ENCODE data around the gene FGG. TPM values are rescaled to one million over a fixed set of nuclear protein-coding genes. Genes with fewer than 3 reads are reported as not detected.

The FGG gene
- total and polyA plus RNA-seq, 8 donors, result 0.20 to 3.1 (median 2.1) TPM; not detected in 3

DNA sequence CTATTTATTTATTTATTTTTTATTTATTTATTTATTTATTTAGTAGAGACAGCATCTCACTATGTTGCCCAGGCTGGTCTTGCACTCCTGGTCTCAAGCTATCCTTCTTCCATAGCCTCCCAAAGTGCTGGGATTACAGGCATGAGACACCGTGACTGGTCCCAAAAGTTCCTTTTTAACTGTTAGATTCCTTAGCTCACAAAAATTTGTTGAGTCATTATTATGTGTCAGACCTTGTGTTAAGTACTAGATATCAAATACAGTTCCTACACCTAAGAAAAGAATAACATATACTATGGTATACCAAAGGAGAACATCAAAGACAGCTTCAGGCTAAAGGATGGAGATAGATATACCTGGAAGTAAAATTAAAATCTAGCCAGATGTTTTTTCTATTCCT is 33.5 kb downstream of the FGG start:
- Histone ChIP-seq H3K36me3 (no peaks in the 10 kb centered on the region), H3K9me3 (no peaks in the 10 kb centered on the region), H3K4me3 (no peak overlapping the region), H3K27ac (no peak overlapping the region), H3K27me3 (peaks cover 0 to 8% (median 0%) of the 10 kb centered on the region in 3 donors), H3K4me1 (no peaks in the 10 kb centered on the region)
- intact Hi-C loops (cut with DNase I; ENCODE audit: low total_unique reads), result no loop called here
- DNase-seq, result no peak
- WGBS, 5 donors, result 69 to 89% (median 81%) methylated on average over 1 of the region's 1 CpG
- TF ChIP-seq EP300 (IDR thresholded peaks at IDR 0.05), result no peak
- TF ChIP-seq POLR2AphosphoS5 (IDR thresholded peaks at IDR 0.05), result no peak

- DNase-seq, result no peak
- H3K4me1 ChIP-seq, result no peaks in the 10 kb centered on the region
- TF ChIP-seq CTCF (IDR thresholded peaks at IDR 0.05) (no peak), EP300 (IDR thresholded peaks at IDR 0.05) (no peak), POLR2A (IDR thresholded peaks at IDR 0.05) (no peak), POLR2AphosphoS5 (IDR thresholded peaks at IDR 0.05) (no peak)
- no peaks in the 10 kb centered on the region for H3K36me3 ChIP-seq
- WGBS, 5 donors, result 57 to 75% (median 67%) methylated on average over 2 of the region's 2 CpGs
- peaks cover 0 to 8% (median 0%) of the 10 kb centered on the region in 3 donors for H3K27me3 ChIP-seq
- H3K27ac ChIP-seq, result no peak overlapping the region
- H3K4me3 ChIP-seq, result no peak overlapping the region
- no peaks in the 10 kb centered on the region for H3K9me3 ChIP-seq
- intact Hi-C loops (cut with DNase I; ENCODE audit: low total_unique reads), result no loop called here
These were observed 35.1 kb downstream of the FGG start for GRCh38 chr4:154577324-154577723.

DNA sequence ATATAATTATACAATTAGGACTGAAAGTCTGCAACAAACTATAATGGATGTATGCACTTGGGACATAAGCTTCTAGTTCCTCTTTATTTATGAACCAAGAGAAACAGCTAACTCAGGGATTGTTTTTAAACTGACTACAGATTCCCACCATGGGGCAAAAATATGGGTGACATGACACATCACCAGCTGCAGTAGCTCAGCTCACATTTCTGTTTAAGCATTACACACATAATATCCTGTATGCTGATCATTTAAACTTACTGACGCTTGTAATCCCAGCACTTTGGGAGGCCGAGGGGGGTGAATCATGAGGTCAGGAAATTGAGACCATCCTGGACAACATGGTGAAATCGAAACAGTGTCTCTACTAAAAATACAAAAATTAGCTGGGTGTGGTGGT is 38.1 kb downstream of the FGG start:
- no peak for DNase-seq
- intact Hi-C loops (cut with DNase I; ENCODE audit: low total_unique reads), result no loop called here
- no peak for TF ChIP-seq POLR2A (IDR thresholded peaks at IDR 0.05)
- no peak for TF ChIP-seq EP300 (IDR thresholded peaks at IDR 0.05)
- no peak for TF ChIP-seq CTCF (IDR thresholded peaks at IDR 0.05)
- TF ChIP-seq POLR2AphosphoS5 (IDR thresholded peaks at IDR 0.05), result no peak
- H3K9me3 ChIP-seq, result no peaks in the 10 kb centered on the region
- no peaks in the 10 kb centered on the region for H3K4me1 ChIP-seq
- WGBS, 5 donors, result 52 to 80% (median 71%) methylated on average over 3 of the region's 3 CpGs
- no peaks in the 10 kb centered on the region for H3K36me3 ChIP-seq
- H3K4me3 ChIP-seq, result no peak overlapping the region
- H3K27ac ChIP-seq, result no peak overlapping the region
- H3K27me3 ChIP-seq, result peaks cover 0 to 8% (median 0%) of the 10 kb centered on the region in 3 donors

DNA sequence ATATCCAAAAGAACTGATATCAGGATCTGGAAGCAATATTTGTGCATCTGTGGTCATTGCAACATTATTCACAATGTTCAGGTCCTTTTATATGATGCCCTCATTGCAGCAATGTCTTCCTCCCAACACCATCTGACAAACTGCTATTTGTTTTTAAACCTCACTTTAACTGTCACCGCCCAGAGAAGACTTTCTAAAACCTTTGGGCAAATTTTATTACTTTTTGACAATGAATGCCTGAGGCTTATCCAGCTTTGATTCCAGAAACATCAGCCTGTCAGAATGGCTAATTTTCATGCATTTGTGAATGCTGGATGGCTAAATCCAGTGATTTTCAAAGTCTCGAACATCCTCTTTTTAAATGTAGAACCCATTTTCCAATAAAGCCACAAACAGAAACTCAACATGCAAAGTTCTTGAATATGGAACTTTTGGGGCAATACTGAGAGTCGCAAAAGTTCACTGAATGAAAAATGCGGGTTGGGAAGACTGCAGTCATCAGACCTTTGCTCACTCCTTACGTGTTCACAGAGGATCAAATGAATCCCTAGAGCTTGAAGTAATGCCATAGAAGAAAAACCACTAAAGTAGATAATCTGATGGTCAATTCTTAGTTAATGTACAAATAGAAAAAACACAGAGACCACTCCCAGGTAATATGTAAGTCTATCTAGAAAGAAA is 39.1 kb downstream of the FGG start:
- no peak overlapping the region for H3K4me3 ChIP-seq
- no peaks in the 10 kb centered on the region for H3K36me3 ChIP-seq
- 67 to 90% (median 80%) methylated on average over 5 of the region's 5 CpGs for WGBS, 5 donors
- H3K27me3 ChIP-seq, result peaks cover 0 to 8% (median 0%) of the 10 kb centered on the region in 3 donors
- no peak overlapping the region for H3K27ac ChIP-seq
- DNase-seq, result no peak
- H3K9me3 ChIP-seq, result no peaks in the 10 kb centered on the region
- no peak for TF ChIP-seq POLR2A (IDR thresholded peaks at IDR 0.05)
- no peak for TF ChIP-seq POLR2AphosphoS5 (IDR thresholded peaks at IDR 0.05)
- H3K4me1 ChIP-seq, result no peaks in the 10 kb centered on the region
- intact Hi-C loops (cut with DNase I; ENCODE audit: low total_unique reads), result no loop called here

DNA sequence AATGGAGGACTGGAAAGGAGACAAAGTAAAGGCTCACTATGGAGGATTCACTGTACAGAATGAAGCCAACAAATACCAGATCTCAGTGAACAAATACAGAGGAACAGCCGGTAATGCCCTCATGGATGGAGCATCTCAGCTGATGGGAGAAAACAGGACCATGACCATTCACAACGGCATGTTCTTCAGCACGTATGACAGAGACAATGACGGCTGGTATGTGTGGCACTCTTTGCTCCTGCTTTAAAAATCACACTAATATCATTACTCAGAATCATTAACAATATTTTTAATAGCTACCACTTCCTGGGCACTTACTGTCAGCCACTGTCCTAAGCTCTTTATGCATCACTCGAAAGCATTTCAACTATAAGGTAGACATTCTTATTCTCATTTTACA is 42.9 kb downstream of the FGG start:
- TF ChIP-seq CTCF (IDR thresholded peaks at IDR 0.05) (no peak), POLR2A (IDR thresholded peaks at IDR 0.05) (no peak), POLR2AphosphoS5 (IDR thresholded peaks at IDR 0.05) (no peak), EP300 (IDR thresholded peaks at IDR 0.05) (no peak)
- H3K4me1 ChIP-seq, result no peaks in the 10 kb centered on the region
- no peaks in the 10 kb centered on the region for H3K27me3 ChIP-seq
- intact Hi-C loops (cut with DNase I; ENCODE audit: low total_unique reads), result no loop called here
- H3K4me3 ChIP-seq, result no peak overlapping the region
- H3K36me3 ChIP-seq, result no peaks in the 10 kb centered on the region
- no peak for DNase-seq
- H3K9me3 ChIP-seq, result no peaks in the 10 kb centered on the region
- H3K27ac ChIP-seq, result no peak overlapping the region
- 90 to 93% (median 92%) methylated on average over 5 of the region's 5 CpGs for WGBS, 5 donors

All from stomach (tissue), 9 donors.